Smooth muscle cell (in vitro differentiated cells): ENCODE results near the gene UNC45A. TPM values are rescaled to one million over a fixed set of nuclear protein-coding genes. Genes with fewer than 3 reads are reported as not detected.

Experiments used
- DNase-seq: peaks from one replicate; lab custom pipeline; 2025; ENCODE audit not compliant: unreplicated experiment; lab: John Stamatoyannopoulos, UW
- H2AFZ ChIP-seq: fragments of 200-600 bp; sonication (generic); 2 replicates; pipeline ENCODE4 v1.6.0; 2016; ENCODE audit warnings: antibody characterized with exemption, low read depth, mild to moderate bottlenecking
- H3F3A ChIP-seq: fragments of 200-600 bp; sonication (generic); 2 replicates; pipeline ENCODE4 v1.6.0; 2017; ENCODE audit warnings: antibody characterized with exemption, low read depth
- H3K27ac ChIP-seq: fragments of 200-600 bp; sonication (generic); 2 replicates; pipeline ENCODE4 v1.5.1; 2016; ENCODE audit warnings: low read depth, mild to moderate bottlenecking
- H3K27me3 ChIP-seq: fragments of 200-600 bp; sonication (generic); 2 replicates; pipeline ENCODE4 v1.6.1; 2016; ENCODE audit warnings: low read depth, mild to moderate bottlenecking
- H3K36me3 ChIP-seq: fragments of 200-600 bp; sonication (generic); 2 replicates; pipeline ENCODE4 v1.5.1; 2016; ENCODE audit warnings: low read depth
- H3K4me1 ChIP-seq: fragments of 200-600 bp; sonication (generic); 2 replicates; pipeline ENCODE4 v1.5.1; 2016; ENCODE audit warnings: low read depth
- H3K4me2 ChIP-seq: fragments of 200-600 bp; sonication (generic); 2 replicates; pipeline ENCODE4 v1.6.0; 2016; ENCODE audit warnings: mild to moderate bottlenecking
- H3K4me3 ChIP-seq: fragments of 200-600 bp; sonication (generic); 2 replicates; pipeline ENCODE4 v1.5.1; 2016; ENCODE audit warnings: mild to moderate bottlenecking
- H3K79me2 ChIP-seq: fragments of 200-600 bp; sonication (generic); 2 replicates; pipeline ENCODE4 v1.6.0; 2016; ENCODE audit warnings: low read depth, mild to moderate bottlenecking
- H3K9ac ChIP-seq: fragments of 200-600 bp; sonication (generic); 2 replicates; pipeline ENCODE4 v1.6.0; 2016; ENCODE audit warnings: low read depth
- H3K9me3 ChIP-seq: fragments of 200-600 bp; sonication (generic); replicated peaks from 2 replicates; pipeline ENCODE4 v1.5.1; 2016; ENCODE audit warnings: low read depth
- H4K20me1 ChIP-seq: fragments of 200-600 bp; sonication (generic); 2 replicates; pipeline ENCODE4 v1.6.0; 2016; ENCODE audit warnings: low read depth
- whole genome bisulfite sequencing: methylation state at CpG from one replicate; pipeline ENCODE4 v1.1.7; 2016; ENCODE audit warnings: low lambda C conversion rate; 5-methylcytosine and 5-hydroxymethylcytosine counted together
- polyA plus RNA-seq: library from polyadenylated mRNA; unstranded; fragments of >200 nt; fragmentation: Nextera tagmentation; extraction: Ambion mirVana; gene quantifications from 2 replicates; pipeline ENCODE4 v1.2.1, GENCODE V29; 2016
- small RNA-seq: library from RNA; depleted of rRNA; stranded (forward); fragments of <200 nt; gene quantifications from one replicate; pipeline ENCODE3, GENCODE V24; 2014
- total RNA-seq: library from RNA; depleted of rRNA; stranded (reverse); fragments of >200 nt; gene quantifications from 2 replicates; pipeline ENCODE4 v1.2.3, GENCODE V29; 2014
- TF ChIP-seq, protein P1 (sequence below): fragments of 200-600 bp; sonication (generic); IDR thresholded peaks from 2 replicates; pipeline ENCODE4 v1.5.1; 2017; ENCODE audit warnings: borderline replicate concordance, mild to moderate bottlenecking, antibody characterized with exemption; ENCODE audit not compliant: insufficient read depth, poor library complexity, severe bottlenecking

UNC45A gene
- total and polyA plus RNA-seq, 2 experiments from 2014 or later: 57.5 to 66.6 TPM

- Histone ChIP-seq H3K9ac (peak within 1 kb of the TSS; percentile 88), H2AFZ (peak within 1 kb of the TSS; percentile 94), H3K4me1 (peaks cover 5% of the 10 kb centered on the region), H3K9me3 (no peaks in the 10 kb centered on the region), H3K4me2 (peak within 1 kb of the TSS; percentile 90), H3K79me2 (peaks cover 51% of the 10 kb centered on the region), H3K27me3 (no peaks in the 10 kb centered on the region), H4K20me1 (no peaks in the 10 kb centered on the region), H3F3A (no peaks in the 10 kb centered on the region), H3K36me3 (no peaks in the 10 kb centered on the region), H3K4me3 (peak within 1 kb of the TSS; percentile 79), H3K27ac (peak within 1 kb of the TSS; percentile 46)
- WGBS: under 1% methylated on average over 60 of the region's 75 CpGs
- peak; percentile 90 for DNase-seq
- TF ChIP-seq, protein P1, sequence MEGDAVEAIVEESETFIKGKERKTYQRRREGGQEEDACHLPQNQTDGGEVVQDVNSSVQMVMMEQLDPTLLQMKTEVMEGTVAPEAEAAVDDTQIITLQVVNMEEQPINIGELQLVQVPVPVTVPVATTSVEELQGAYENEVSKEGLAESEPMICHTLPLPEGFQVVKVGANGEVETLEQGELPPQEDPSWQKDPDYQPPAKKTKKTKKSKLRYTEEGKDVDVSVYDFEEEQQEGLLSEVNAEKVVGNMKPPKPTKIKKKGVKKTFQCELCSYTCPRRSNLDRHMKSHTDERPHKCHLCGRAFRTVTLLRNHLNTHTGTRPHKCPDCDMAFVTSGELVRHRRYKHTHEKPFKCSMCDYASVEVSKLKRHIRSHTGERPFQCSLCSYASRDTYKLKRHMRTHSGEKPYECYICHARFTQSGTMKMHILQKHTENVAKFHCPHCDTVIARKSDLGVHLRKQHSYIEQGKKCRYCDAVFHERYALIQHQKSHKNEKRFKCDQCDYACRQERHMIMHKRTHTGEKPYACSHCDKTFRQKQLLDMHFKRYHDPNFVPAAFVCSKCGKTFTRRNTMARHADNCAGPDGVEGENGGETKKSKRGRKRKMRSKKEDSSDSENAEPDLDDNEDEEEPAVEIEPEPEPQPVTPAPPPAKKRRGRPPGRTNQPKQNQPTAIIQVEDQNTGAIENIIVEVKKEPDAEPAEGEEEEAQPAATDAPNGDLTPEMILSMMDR: no peak
Measured at GRCh38 chr15:90994417-90995311, 59.6 kb downstream of the UNC45A start, which contains the start of gene PRC1. Gene PRC1 (minus strand): TSS chr15:90994535. CDS start chr15:90994417, 118 bp downstream.

DNA sequence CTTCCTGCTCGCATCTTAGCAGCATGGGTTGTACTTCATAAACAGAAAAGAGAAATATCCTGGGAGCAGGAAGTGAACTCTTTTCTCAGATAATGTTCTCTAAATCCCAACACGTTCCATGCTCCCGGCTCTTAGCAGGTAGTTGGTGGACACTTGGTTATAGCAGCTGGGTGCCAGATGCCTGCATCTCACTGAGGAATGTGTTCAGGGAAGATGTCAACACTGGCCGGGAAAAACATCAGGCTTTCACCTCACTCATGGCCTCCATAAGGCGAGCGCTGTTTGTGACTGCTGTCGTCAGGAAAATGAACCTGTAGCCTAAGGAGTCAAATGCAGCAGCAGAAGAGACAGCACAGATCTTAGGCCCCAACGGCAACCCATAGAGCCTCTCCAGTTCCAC, 63.7 kb downstream of the UNC45A start:
- DNase-seq: no peak
- Histone ChIP-seq H3K4me1 (no peaks in the 10 kb centered on the region), H3F3A (no peaks in the 10 kb centered on the region), H3K9ac (no peak overlapping the region), H2AFZ (no peak overlapping the region), H4K20me1 (no peaks in the 10 kb centered on the region), H3K9me3 (no peaks in the 10 kb centered on the region), H3K4me3 (no peak overlapping the region), H3K27me3 (no peaks in the 10 kb centered on the region), H3K79me2 (peaks cover 10% of the 10 kb centered on the region), H3K36me3 (no peaks in the 10 kb centered on the region), H3K4me2 (no peak overlapping the region), H3K27ac (no peak overlapping the region)
- WGBS: 91% methylated on average over 8 of the region's 8 CpGs
- TF ChIP-seq, protein P1: no peak

GRCh38 chr15:91001209-91001608, 66.1 kb downstream of the UNC45A start:
- Histone ChIP-seq H3K4me2 (no peak overlapping the region), H3K9ac (no peak overlapping the region), H2AFZ (no peak overlapping the region), H3K4me1 (no peaks in the 10 kb centered on the region), H3K36me3 (no peaks in the 10 kb centered on the region), H3K27me3 (no peaks in the 10 kb centered on the region), H3K9me3 (no peaks in the 10 kb centered on the region), H3K79me2 (no peaks in the 10 kb centered on the region), H3F3A (no peaks in the 10 kb centered on the region), H3K27ac (no peak overlapping the region), H4K20me1 (no peaks in the 10 kb centered on the region), H3K4me3 (no peak overlapping the region)
- DNase-seq: no peak
- 88% methylated on average over 3 of the region's 3 CpGs for WGBS
- TF ChIP-seq, protein P1: no peak

Small RNAs within 50 kb of the gene (small RNA-seq; reads per million reads assigned to genes)
- not detected for gene RF00019

Other genes starting within 250 kb of the UNC45A start
- gene BLM, start 217.9 kb upstream of the UNC45A start, total RNA-seq: 4.9 and 5.6 TPM in 2 replicates
- 1.7 and 3.1 TPM in 2 replicates for gene BLM, start 217.9 kb upstream of the UNC45A start, polyA plus RNA-seq
- 52.5 and 66.0 TPM in 2 replicates for gene FURIN, start 66.7 kb upstream of the UNC45A start, total RNA-seq
- 113 and 121 TPM in 2 replicates for gene FURIN, start 66.7 kb upstream of the UNC45A start, polyA plus RNA-seq
- gene FES, start 50.8 kb upstream of the UNC45A start, total RNA-seq: 4.9 and 6.3 TPM in 2 replicates
- gene FES, start 50.8 kb upstream of the UNC45A start, polyA plus RNA-seq: 6.2 and 8.2 TPM in 2 replicates
- gene MAN2A2, start 32.0 kb upstream of the UNC45A start, total RNA-seq: 7.1 and 11.0 TPM in 2 replicates
- gene MAN2A2, start 32.0 kb upstream of the UNC45A start, polyA plus RNA-seq: 9.7 and 15.3 TPM in 2 replicates
- 10.0 and 16.0 TPM in 2 replicates for gene HDDC3, start 2.7 kb upstream of the UNC45A start, total RNA-seq
- gene HDDC3, start 2.7 kb upstream of the UNC45A start, polyA plus RNA-seq: 15.5 and 16.3 TPM in 2 replicates
- gene RCCD1, start 19.6 kb downstream of the UNC45A start, total RNA-seq: 4.4 and 5.8 TPM in 2 replicates
- gene RCCD1, start 19.6 kb downstream of the UNC45A start, polyA plus RNA-seq: 9.2 and 14.8 TPM in 2 replicates
- gene PRC1, start 59.2 kb downstream of the UNC45A start, total RNA-seq: 20.4 and 41.1 TPM in 2 replicates
- 29.7 and 32.3 TPM in 2 replicates for gene PRC1, start 59.2 kb downstream of the UNC45A start, polyA plus RNA-seq
- 9.4 and 9.7 TPM in 2 replicates for gene VPS33B, start 87.3 kb downstream of the UNC45A start, total RNA-seq
- 12.4 and 18.1 TPM in 2 replicates for gene VPS33B, start 87.3 kb downstream of the UNC45A start, polyA plus RNA-seq
- not detected in 2 replicates for gene SV2B, start 165.0 kb downstream of the UNC45A start, total RNA-seq
- gene SV2B, start 165.0 kb downstream of the UNC45A start, polyA plus RNA-seq: not detected in 2 replicates